ENCODE data around the gene RALB.

RALB gene

GRCh38 chr2:120240901-120241429 lies 11.7 kb upstream of the RALB start:
- no peak for FAIRE-seq
- DNase-seq (ENCODE audit: extremely low spot score, insufficient read length, low read depth): no peak

- FAIRE-seq: no peak
Observed at GRCh38 chr2:120241684-120242083, 11.0 kb upstream of the RALB start.

DNA sequence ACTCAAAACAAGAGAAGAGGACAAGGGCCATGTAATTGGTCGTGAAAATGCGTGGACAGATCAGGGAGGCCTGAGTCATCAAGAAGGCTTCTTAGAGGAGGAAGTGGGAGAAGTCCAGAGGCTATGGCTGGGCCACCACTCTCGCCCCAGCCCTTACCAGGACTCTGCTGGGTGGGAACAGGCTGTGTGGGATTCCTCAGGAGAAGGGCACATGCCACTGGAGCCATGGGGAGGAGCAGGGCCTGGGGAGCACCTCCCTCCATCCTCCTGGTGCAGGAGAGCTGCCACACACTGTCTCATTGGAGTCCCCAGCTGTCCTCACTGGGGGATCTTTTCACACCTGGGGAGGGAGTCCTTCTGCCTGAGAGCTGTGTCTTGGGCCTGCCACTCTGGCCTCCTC lies 9.4 kb upstream of the RALB start:
- DNase-seq (ENCODE audit: extremely low spot score, insufficient read length, low read depth): no peak
- no peak for FAIRE-seq

More at GRCh38 chr2:120241684-120242083, 11.0 kb upstream of the RALB start:
- no peak for DNase-seq (ENCODE audit: extremely low spot score, insufficient read length, low read depth)

- DNase-seq (ENCODE audit: extremely low spot score, insufficient read length, low read depth) (no peak), FAIRE-seq (no peak)
Observed at GRCh38 chr2:120243875-120244553, 8.6 kb upstream of the RALB start.

GRCh38 chr2:120244656-120245519 lies 7.8 kb upstream of the RALB start:
- no peak for FAIRE-seq

GRCh38 chr2:120245520-120246332 lies 6.9 kb upstream of the RALB start:
- DNase-seq (ENCODE audit: extremely low spot score, insufficient read length, low read depth): no peak
- no peak for FAIRE-seq

More at GRCh38 chr2:120244656-120245519, 7.8 kb upstream of the RALB start:
- DNase-seq (ENCODE audit: extremely low spot score, insufficient read length, low read depth): no peak

DNA sequence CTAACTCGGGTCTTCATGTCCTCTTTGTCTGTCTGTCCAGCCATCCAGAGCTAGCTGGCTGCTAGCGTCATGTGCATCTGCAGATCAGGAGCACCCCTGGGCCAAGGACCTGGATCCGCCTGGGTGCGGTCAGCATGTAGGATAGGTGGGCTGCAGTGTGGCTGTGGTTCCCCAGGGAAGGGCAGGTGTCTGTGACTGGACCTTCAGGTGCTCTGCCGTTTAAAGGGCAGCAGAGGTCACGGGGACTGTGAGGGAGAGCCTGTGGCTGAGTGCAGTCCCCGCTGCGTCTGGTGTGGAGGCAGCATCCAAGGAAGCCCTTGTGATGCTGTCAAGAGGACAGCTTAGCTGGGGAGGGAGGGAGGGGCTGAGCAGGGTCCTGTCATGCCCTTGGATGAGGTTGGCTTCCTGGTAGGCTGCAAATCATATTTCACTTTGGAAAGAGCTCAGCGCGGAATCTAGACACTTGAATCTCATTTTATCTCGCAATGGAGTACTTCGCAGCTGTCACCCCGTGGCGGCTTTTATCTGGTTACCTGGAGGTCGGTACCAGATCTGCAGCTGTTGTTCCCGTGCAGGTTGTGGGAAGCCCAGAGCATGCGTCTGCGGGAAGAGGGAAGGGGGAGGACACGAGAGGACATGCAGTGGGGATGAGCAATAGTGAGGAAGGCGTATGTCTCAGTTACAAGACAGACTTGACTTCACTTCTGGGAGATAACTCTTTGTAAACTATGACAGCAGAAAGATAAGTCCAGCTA lies 5.9 kb upstream of the RALB start:
- FAIRE-seq: no peak
- DNase-seq (ENCODE audit: extremely low spot score, insufficient read length, low read depth): no peak

GRCh38 chr2:120247851-120248250 lies 4.8 kb upstream of the RALB start:
- FAIRE-seq: no peak

GRCh38 chr2:120250640-120251039 lies 2.0 kb upstream of the RALB start:
- no peak for DNase-seq (ENCODE audit: extremely low spot score, insufficient read length, low read depth)
- FAIRE-seq: no peak

More at GRCh38 chr2:120247851-120248250, 4.8 kb upstream of the RALB start:
- no peak for DNase-seq (ENCODE audit: extremely low spot score, insufficient read length, low read depth)

DNA sequence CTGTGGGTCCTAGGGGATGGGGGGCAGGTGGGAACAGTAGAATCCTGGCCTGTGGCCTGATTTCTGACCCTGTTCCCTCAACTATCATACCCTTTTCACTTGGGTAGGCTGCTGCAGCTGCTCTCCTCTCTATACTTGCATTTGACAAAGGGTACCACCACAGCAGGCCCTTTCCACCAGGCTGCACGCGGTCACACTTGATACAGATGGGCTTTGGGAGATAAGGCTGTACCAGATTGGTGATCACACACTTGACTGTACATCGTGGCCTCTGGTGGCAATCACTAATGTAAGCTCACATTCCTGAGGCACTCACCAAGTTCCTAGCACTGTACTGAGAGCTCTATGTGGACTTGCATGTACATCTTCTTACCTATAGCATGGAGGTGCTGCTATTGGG lies 1.6 kb upstream of the RALB start:
- FAIRE-seq: no peak

GRCh38 chr2:120251880-120252224 lies 800 bp upstream of the RALB start:
- DNase-seq (ENCODE audit: extremely low spot score, insufficient read length, low read depth): no peak
- no peak for FAIRE-seq

More for the DNA sequence above, 1.6 kb upstream of the RALB start:
- no peak for DNase-seq (ENCODE audit: extremely low spot score, insufficient read length, low read depth)

- FAIRE-seq (peak; percentile 68), DNase-seq (ENCODE audit: extremely low spot score, insufficient read length, low read depth) (peak; percentile 40)
Observed at GRCh38 chr2:120253021-120253882, 600 bp downstream of the RALB start.

DNA sequence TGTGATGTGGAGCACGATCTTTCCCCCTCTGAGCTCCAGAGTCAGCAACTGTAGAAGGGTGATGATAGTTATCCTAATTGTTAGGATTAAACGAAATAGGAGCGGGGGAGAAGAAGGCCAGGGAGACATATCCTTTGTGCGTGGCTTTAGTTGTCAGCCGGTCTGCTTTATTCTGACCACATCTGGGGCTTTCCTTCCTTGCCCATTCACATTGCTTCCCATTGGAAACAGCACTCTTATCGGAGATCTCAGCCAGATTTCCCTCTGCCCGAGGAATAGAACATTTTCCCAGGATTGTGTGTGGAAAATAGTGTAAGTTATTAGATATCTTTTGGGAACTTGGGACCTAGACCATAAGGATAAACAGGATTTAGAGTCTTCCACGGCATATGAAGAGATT lies 1.5 kb downstream of the RALB start:
- DNase-seq (ENCODE audit: extremely low spot score, insufficient read length, low read depth) (no peak), FAIRE-seq (no peak)

- FAIRE-seq: no peak
- DNase-seq (ENCODE audit: extremely low spot score, insufficient read length, low read depth): no peak
Observed at GRCh38 chr2:120255071-120255470, 2.4 kb downstream of the RALB start.

- FAIRE-seq (no peak), DNase-seq (ENCODE audit: extremely low spot score, insufficient read length, low read depth) (no peak)
Observed at GRCh38 chr2:120255986-120256650, 3.5 kb downstream of the RALB start.

- DNase-seq (ENCODE audit: extremely low spot score, insufficient read length, low read depth) (no peak), FAIRE-seq (no peak)
Observed at GRCh38 chr2:120256651-120257000, 4.0 kb downstream of the RALB start.

DNA sequence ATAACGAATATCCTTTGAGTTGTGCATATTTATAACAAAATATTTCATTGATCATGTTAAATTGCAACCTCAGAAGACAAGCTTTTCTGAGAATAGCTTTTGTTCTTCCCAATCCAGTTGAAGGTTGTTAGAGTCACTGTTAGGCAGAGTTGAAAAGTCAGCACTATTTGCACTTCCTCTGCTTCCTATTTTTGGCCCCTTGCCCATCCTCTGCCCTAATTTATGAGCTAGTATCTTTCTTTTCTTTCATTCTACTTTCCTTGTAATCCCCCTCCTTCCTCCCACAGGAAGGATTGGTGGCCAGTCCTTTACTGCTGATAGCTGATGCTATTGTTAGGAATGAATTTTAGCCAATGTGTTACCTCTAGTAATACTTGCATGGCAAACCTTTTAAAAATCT lies 4.9 kb downstream of the RALB start:
- DNase-seq (ENCODE audit: extremely low spot score, insufficient read length, low read depth) (no peak), FAIRE-seq (no peak)

- no peak for FAIRE-seq
- no peak for DNase-seq (ENCODE audit: extremely low spot score, insufficient read length, low read depth)
Observed at GRCh38 chr2:120258196-120258595, 5.5 kb downstream of the RALB start.
